BE2C (cell line): Measurements from ENCODE around the gene EFNA2.

Experiments used
- DNase-seq: peaks from one replicate; pipeline ENCODE4 v3.0.0-alpha.2; 2020
- H3K27me3 ChIP-seq: fragments of 250-450 bp; sonication (Bioruptor Pico); 2 replicates; pipeline ENCODE4 v1.5.1; 2020; ENCODE audit warnings: mild to moderate bottlenecking
- H3K36me3 ChIP-seq: fragments of 250-450 bp; sonication (Bioruptor Pico); 2 replicates; pipeline ENCODE4 v1.5.1; 2020; ENCODE audit warnings: mild to moderate bottlenecking
- H3K4me1 ChIP-seq: fragments of 250-450 bp; sonication (Bioruptor Pico); 2 replicates; pipeline ENCODE4 v1.5.1; 2020
- H3K4me3 ChIP-seq: 2 replicates; pipeline ENCODE4 v1.5.1; 2011; ENCODE audit warnings: low read depth, low read length
- H3K9me3 ChIP-seq: fragments of 250-450 bp; sonication (Bioruptor Pico); 2 replicates; pipeline ENCODE4 v1.5.1; 2020
- TF ChIP-seq, protein P1 (sequence below): IDR thresholded peaks from 2 replicates; pipeline ENCODE4 v1.5.1; 2012; ENCODE audit warnings: mild to moderate bottlenecking, low read depth, low read length

EFNA2 gene

DNA sequence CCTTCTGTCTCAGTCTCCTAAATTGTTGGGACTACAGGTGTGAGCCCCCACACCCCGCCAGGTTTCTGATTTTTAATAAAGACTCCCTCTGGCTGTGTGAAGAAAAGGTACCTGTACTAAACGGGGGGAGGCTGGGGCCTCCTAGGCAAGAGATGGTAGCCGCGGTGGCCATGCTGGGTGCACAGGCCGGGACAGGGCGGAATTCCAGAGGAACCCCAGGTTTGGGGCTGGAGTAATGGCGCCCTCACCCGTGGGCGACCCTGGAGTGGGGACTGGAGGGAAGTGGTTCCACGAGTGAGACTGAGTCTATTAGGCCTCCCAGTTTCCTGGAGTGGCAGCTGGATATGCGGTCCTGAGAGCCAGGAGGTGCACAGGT is 46.3 kb upstream of the EFNA2 start:
- TF ChIP-seq, protein P1, sequence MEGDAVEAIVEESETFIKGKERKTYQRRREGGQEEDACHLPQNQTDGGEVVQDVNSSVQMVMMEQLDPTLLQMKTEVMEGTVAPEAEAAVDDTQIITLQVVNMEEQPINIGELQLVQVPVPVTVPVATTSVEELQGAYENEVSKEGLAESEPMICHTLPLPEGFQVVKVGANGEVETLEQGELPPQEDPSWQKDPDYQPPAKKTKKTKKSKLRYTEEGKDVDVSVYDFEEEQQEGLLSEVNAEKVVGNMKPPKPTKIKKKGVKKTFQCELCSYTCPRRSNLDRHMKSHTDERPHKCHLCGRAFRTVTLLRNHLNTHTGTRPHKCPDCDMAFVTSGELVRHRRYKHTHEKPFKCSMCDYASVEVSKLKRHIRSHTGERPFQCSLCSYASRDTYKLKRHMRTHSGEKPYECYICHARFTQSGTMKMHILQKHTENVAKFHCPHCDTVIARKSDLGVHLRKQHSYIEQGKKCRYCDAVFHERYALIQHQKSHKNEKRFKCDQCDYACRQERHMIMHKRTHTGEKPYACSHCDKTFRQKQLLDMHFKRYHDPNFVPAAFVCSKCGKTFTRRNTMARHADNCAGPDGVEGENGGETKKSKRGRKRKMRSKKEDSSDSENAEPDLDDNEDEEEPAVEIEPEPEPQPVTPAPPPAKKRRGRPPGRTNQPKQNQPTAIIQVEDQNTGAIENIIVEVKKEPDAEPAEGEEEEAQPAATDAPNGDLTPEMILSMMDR = no peak
- H3K4me3 ChIP-seq = no peak overlapping the region
- no peaks in the 10 kb centered on the region for H3K27me3 ChIP-seq
- no peak for DNase-seq
- H3K36me3 ChIP-seq = peaks cover 16% of the 10 kb centered on the region
- H3K9me3 ChIP-seq = no peaks in the 10 kb centered on the region
- H3K4me1 ChIP-seq = peaks cover 3% of the 10 kb centered on the region

DNA sequence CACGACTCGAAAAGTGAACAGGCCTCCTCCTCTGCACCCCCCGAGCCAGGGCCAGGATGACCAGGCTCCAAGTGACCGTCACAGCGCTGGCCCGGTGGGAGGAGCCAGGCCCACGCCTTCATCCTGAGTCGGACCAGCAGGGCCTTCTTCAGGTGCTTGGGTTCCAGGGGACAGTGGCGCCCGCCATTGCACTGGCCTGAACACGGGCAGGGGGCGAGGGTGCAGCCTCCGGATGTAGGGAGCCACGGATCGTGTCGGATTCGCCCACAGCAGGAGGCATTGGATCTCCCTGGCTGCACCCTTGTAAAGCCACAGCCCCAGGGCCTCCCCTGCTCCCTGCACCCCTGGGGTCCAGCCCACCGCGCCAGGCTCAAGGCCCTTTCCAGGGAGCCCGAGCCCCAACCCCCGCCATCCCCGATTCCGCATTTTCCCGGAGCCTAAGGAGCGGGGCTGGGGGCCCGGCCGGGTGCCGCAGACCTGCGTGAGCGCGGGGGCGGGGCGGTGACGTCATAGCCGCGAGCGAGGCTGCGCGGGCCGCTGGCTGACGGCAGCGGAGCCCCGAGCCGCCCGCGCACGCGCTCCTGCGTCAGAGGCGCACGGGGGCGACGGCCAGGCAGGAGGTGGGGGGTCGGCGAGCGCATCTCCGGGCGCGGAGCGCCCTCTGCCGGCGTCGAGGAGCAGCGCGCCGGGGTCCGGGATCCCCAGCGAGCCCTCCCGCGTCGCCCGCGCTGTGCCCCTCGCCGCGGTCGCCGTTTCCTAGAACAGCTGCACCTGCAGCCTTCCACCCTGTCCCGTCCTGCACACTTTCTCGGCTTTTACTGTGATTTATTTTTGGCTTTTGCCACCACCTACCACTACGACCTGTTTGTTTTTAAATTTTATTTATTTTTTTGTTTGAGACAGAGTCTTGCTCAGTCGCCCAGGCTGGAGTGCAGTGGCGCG is 45.6 kb upstream of the EFNA2 start:
- H3K36me3 ChIP-seq = peaks cover 16% of the 10 kb centered on the region
- H3K9me3 ChIP-seq = no peaks in the 10 kb centered on the region
- H3K27me3 ChIP-seq = no peaks in the 10 kb centered on the region
- TF ChIP-seq, protein P1 = peak; percentile 53
- H3K4me1 ChIP-seq = peaks cover 9% of the 10 kb centered on the region
- H3K4me3 ChIP-seq = peak overlapping the region; percentile 51
- peak; percentile 93 for DNase-seq

DNA sequence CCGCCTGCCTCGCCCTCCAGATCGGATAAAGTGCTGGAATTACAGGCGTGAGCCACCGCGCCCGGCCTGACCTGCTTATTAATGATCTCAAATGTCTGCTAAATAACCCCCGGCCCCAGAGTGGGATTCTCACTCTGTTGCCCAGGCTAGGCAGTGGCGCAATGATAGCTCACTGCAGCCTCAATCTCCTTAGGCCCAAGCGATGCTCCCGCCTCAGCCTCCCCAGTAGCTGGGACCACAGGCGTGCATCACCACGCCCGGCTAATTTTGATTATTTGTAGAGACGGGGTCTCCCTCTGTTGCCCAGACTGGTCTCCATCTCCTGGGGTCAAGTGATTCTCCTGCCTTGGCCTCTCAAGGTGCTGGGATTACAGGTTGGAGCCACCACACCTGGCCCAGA is 44.7 kb upstream of the EFNA2 start:
- Histone ChIP-seq H3K4me1 (peaks cover 12% of the 10 kb centered on the region), H3K27me3 (no peaks in the 10 kb centered on the region), H3K4me3 (peak overlapping the region; percentile 76), H3K9me3 (no peaks in the 10 kb centered on the region), H3K36me3 (peaks cover 12% of the 10 kb centered on the region)
- no peak for DNase-seq
- TF ChIP-seq, protein P1 = no peak

DNA sequence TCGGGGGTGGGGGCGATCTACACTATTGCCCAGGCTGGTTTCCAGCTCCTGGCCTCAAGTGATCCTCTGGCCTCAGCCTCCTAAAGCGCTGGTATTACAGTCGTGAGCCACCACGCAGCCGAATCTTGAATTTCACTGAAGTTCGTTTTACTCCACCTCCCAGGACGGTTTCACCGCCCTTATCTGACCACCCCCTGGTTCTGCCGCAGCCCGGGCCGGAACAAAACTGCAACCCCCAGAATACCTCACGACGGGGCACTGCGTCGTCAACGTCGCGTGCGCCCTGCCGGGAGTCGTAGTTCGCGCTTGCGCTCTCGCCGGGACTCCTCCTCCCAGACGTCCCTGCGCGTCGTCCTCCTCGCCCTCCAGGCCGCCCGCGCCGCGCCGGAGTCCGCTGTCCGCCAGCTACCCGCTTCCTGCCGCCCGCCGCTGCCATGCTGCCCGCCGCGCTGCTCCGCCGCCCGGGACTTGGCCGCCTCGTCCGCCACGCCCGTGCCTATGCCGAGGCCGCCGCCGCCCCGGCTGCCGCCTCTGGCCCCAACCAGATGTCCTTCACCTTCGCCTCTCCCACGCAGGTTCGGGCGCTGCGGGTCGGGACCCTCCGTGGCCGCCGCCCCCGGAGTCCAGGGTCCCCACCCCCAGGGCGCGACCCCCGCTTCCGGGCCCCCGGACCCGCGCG is 44.1 kb upstream of the EFNA2 start, which contains the start of gene ATP5F1D:
ATP5F1D (plus strand) TSS at position 335 of the 679 bp plus-strand sequence; CDS start at position 435, 100 bp downstream.
- Histone ChIP-seq H3K36me3 (peaks cover 12% of the 10 kb centered on the region), H3K4me1 (peaks cover 16% of the 10 kb centered on the region), H3K9me3 (no peaks in the 10 kb centered on the region), H3K4me3 (peak within 1 kb of the TSS; percentile 76), H3K27me3 (no peaks in the 10 kb centered on the region)
- peak; percentile 96 for DNase-seq
- TF ChIP-seq, protein P1 = no peak

DNA sequence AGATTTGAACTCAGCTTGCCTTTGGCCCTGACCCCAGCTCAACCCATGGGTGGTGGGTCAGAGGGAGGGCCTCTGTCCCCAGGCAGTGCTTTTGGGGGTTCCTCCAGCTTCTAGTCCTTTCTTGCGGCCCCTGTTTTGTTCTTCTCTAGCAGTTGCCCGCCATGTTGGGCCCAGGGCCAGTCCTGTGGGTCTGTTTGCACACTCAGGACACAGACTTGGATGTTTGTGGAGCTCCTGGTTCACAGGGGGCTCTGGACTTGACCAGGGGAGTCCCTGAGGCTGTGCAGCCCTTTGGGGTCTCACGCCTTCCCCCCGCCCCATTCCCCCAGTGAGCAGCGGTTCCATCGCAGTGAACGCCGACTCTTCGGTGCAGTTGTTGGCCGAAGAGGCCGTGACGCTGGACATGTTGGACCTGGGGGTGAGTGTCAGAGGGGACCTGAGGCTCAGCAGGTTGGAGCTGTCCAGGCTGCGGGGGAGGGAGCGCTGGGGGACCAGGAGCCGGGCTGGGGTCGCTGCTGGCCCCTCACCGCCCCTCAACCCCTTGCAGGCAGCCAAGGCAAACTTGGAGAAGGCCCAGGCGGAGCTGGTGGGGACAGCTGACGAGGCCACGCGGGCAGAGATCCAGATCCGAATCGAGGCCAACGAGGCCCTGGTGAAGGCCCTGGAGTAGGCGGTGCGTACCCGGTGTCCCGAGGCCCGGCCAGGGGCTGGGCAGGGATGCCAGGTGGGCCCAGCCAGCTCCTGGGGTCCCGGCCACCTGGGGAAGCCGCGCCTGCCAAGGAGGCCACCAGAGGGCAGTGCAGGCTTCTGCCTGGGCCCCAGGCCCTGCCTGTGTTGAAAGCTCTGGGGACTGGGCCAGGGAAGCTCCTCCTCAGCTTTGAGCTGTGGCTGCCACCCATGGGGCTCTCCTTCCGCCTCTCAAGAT is 41.6 kb upstream of the EFNA2 start:
- H3K4me1 ChIP-seq = peaks cover 20% of the 10 kb centered on the region
- no peaks in the 10 kb centered on the region for H3K27me3 ChIP-seq
- no peak overlapping the region; the same call in 1 of the 2 replicates for H3K4me3 ChIP-seq
- TF ChIP-seq, protein P1 = peak; percentile 92
- H3K9me3 ChIP-seq = no peaks in the 10 kb centered on the region; the same call in 1 of the 2 replicates
- peak; percentile 91 for DNase-seq
- H3K36me3 ChIP-seq = peaks cover 12% of the 10 kb centered on the region
